GM23248 (cell line): ENCODE results near the gene LAMA3. TPM values are rescaled to one million over a fixed set of nuclear protein-coding genes. Genes with fewer than 3 reads are reported as not detected.

ENCODE experiments used
- DNase-seq: peaks from one replicate; pipeline ENCODE4 v3.0.0-alpha.2; 2015
- H2AFZ ChIP-seq: fragments of 200-600 bp; sonication (generic); 2 replicates; pipeline ENCODE4 v1.6.1; 2016; ENCODE audit warnings: antibody characterized with exemption
- H3F3A ChIP-seq: fragments of 200-600 bp; sonication (generic); 2 replicates; pipeline ENCODE4 v1.6.1; 2016; ENCODE audit warnings: mild to moderate bottlenecking, antibody characterized with exemption, mixed run types; ENCODE audit not compliant: insufficient read depth
- H3K27ac ChIP-seq: fragments of 200-600 bp; sonication (generic); 2 replicates; pipeline ENCODE4 v1.5.1; 2016; ENCODE audit warnings: mild to moderate bottlenecking
- H3K27me3 ChIP-seq: fragments of 200-600 bp; sonication (generic); replicated peaks from 2 replicates; pipeline ENCODE4 v1.6.1; 2016; ENCODE audit warnings: mild to moderate bottlenecking; ENCODE audit not compliant: insufficient read depth
- H3K36me3 ChIP-seq: fragments of 200-600 bp; sonication (generic); 2 replicates; pipeline ENCODE4 v1.6.1; 2016; ENCODE audit warnings: low read depth, mild to moderate bottlenecking
- H3K4me1 ChIP-seq: fragments of 200-600 bp; sonication (generic); 2 replicates; pipeline ENCODE4 v1.6.1; 2016; ENCODE audit warnings: mild to moderate bottlenecking; ENCODE audit not compliant: insufficient read depth
- H3K4me2 ChIP-seq: fragments of 200-600 bp; sonication (generic); one replicate; pipeline ENCODE4 v1.6.1; 2016; ENCODE audit warnings: mild to moderate bottlenecking; ENCODE audit not compliant: unreplicated experiment
- H3K4me3 ChIP-seq: fragments of 200-600 bp; sonication (generic); 2 replicates; pipeline ENCODE4 v1.5.1; 2016; ENCODE audit warnings: mild to moderate bottlenecking
- H3K79me2 ChIP-seq: fragments of 200-600 bp; sonication (generic); 2 replicates; pipeline ENCODE4 v1.6.1; 2016; ENCODE audit warnings: mild to moderate bottlenecking; ENCODE audit not compliant: insufficient read depth
- H3K9ac ChIP-seq: fragments of 200-600 bp; sonication (generic); 2 replicates; pipeline ENCODE4 v1.6.1; 2016; ENCODE audit warnings: mild to moderate bottlenecking
- H3K9me2 ChIP-seq: fragments of 200-600 bp; sonication (generic); 2 replicates; pipeline ENCODE4 v1.6.1; 2016; ENCODE audit warnings: mixed run types, mild to moderate bottlenecking, moderate library complexity; ENCODE audit not compliant: insufficient read depth
- H3K9me3 ChIP-seq: fragments of 200-600 bp; sonication (generic); one replicate; pipeline ENCODE4 v1.6.1; 2017; ENCODE audit warnings: low read depth
- H4K20me1 ChIP-seq: fragments of 200-600 bp; sonication (generic); 2 replicates; pipeline ENCODE4 v1.6.0; 2016; ENCODE audit not compliant: insufficient read depth
- EZH2 ChIP-seq: fragments of 200-600 bp; sonication (generic); IDR thresholded peaks from 2 replicates; pipeline ENCODE4 v1.6.1; 2018; ENCODE audit warnings: antibody characterized with exemption, mild to moderate bottlenecking; ENCODE audit not compliant: insufficient read depth, poor library complexity, severe bottlenecking
- EZH2phosphoT487 ChIP-seq: fragments of 200-600 bp; sonication (generic); IDR thresholded peaks from 2 replicates; pipeline ENCODE4 v1.6.1; 2018; ENCODE audit warnings: antibody characterized with exemption, moderate library complexity, mild to moderate bottlenecking, low read depth; ENCODE audit not compliant: insufficient read depth
- WGBS, 2 experiments: methylation state at CpG; one replicate each; pipeline ENCODE4 v1.1.6; 2015 to 2017; ENCODE audit warnings: low lambda C conversion rate in 2 of 2, low coverage in 1 of 2; ENCODE audit errors: missing lambda C conversion rate in 2 of 2; 5-methylcytosine and 5-hydroxymethylcytosine counted together
- in situ Hi-C: fragments of 300-500 bp; cut with MboI; formaldehyde crosslinking; loops from 2 replicates; pipeline ENCODE4 v1.15.0; 2020
- polyA plus RNA-seq: library from polyadenylated mRNA; unstranded; fragments of >200 nt; fragmentation: Nextera tagmentation; extraction: Ambion mirVana; gene quantifications from 2 replicates; pipeline ENCODE4 v1.2.1, GENCODE V29; 2016
- total RNA-seq: library from RNA; depleted of rRNA; stranded (reverse); fragments of >200 nt; shearing (Covaris generic); gene quantifications from 2 replicates; pipeline ENCODE4 v1.2.3, GENCODE V29; 2014

The LAMA3 gene
- total and polyA plus RNA-seq, 2 experiments from 2014 or later = 0.93 to 1.9 TPM

DNA sequence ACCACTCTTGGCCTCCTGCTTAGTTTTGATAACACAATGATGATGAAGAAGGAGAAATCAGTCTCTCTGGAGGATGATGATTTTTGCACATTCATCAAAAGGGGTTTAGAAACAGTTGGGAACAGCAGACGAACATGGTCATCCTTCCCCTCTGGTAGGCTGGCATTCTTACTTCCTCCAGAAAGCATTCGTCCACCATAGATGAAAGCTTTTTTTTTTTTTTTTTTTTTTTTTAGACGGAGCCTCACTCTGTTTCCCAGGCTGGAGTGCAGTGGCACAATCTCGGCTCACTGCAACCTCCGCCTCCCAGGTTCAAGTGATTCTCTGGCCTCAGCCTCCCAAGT, 281.8 kb downstream of the LAMA3 start:
- no peak for DNase-seq
- H3K4me1 ChIP-seq = no peaks in the 10 kb centered on the region
- H2AFZ ChIP-seq = no peak overlapping the region
- H4K20me1 ChIP-seq = no peaks in the 10 kb centered on the region
- peaks cover 4% of the 10 kb centered on the region for H3K27me3 ChIP-seq
- no peaks in the 10 kb centered on the region for H3K9me3 ChIP-seq
- no peaks in the 10 kb centered on the region for H3K36me3 ChIP-seq
- H3K4me3 ChIP-seq = no peak overlapping the region
- H3K9me2 ChIP-seq = no peaks in the 10 kb centered on the region
- H3F3A ChIP-seq = no peaks in the 10 kb centered on the region
- TF ChIP-seq EZH2 (no peak), EZH2phosphoT487 (no peak)
- no peaks in the 10 kb centered on the region for H3K79me2 ChIP-seq
- no peak overlapping the region for H3K4me2 ChIP-seq
- H3K9ac ChIP-seq = no peak overlapping the region
- WGBS, 2 experiments = 69 to 83% methylated on average over 4 to 5 of the region's 5 CpGs
- H3K27ac ChIP-seq = no peak overlapping the region
- in situ Hi-C loops = no loop called here

- Histone ChIP-seq H3K9me3 (no peaks in the 10 kb centered on the region), H3K27me3 (peaks cover 4% of the 10 kb centered on the region), H3F3A (no peaks in the 10 kb centered on the region), H3K9ac (no peak overlapping the region), H2AFZ (no peak overlapping the region), H3K27ac (no peak overlapping the region), H3K79me2 (no peaks in the 10 kb centered on the region), H4K20me1 (no peaks in the 10 kb centered on the region), H3K9me2 (no peaks in the 10 kb centered on the region), H3K4me1 (no peaks in the 10 kb centered on the region), H3K4me3 (no peak overlapping the region), H3K4me2 (no peak overlapping the region), H3K36me3 (no peaks in the 10 kb centered on the region)
- TF ChIP-seq EZH2 (no peak), EZH2phosphoT487 (no peak)
- WGBS, 2 experiments = 60 to 62% methylated on average over 5 of the region's 5 CpGs
- DNase-seq = no peak
- in situ Hi-C loops = no loop called here
These were observed 282.5 kb downstream of the LAMA3 start for GRCh38 chr18:23971666-23972230.

- no peaks in the 10 kb centered on the region for H3K9me2 ChIP-seq
- no peaks in the 10 kb centered on the region for H3K36me3 ChIP-seq
- WGBS, 2 experiments = 74 to 77% methylated on average over 6 of the region's 6 CpGs
- H3K4me2 ChIP-seq = no peak overlapping the region
- H4K20me1 ChIP-seq = no peaks in the 10 kb centered on the region
- H3K4me3 ChIP-seq = no peak overlapping the region
- no peak overlapping the region for H2AFZ ChIP-seq
- no peak for DNase-seq
- no peak overlapping the region for H3K9ac ChIP-seq
- no peaks in the 10 kb centered on the region for H3K9me3 ChIP-seq
- in situ Hi-C loops = no loop called here
- no peaks in the 10 kb centered on the region for H3K4me1 ChIP-seq
- H3F3A ChIP-seq = no peaks in the 10 kb centered on the region
- no peak overlapping the region for H3K27ac ChIP-seq
- H3K27me3 ChIP-seq = peaks cover 4% of the 10 kb centered on the region
- no peak for TF ChIP-seq EZH2phosphoT487
- no peaks in the 10 kb centered on the region for H3K79me2 ChIP-seq
These were observed 283.2 kb downstream of the LAMA3 start for GRCh38 chr18:23972453-23972852.

- Histone ChIP-seq H3K27ac (no peak overlapping the region), H3K79me2 (no peaks in the 10 kb centered on the region), H3K36me3 (no peaks in the 10 kb centered on the region), H3K9me3 (no peaks in the 10 kb centered on the region), H3K4me2 (no peak overlapping the region), H3K4me1 (no peaks in the 10 kb centered on the region), H3K27me3 (no peaks in the 10 kb centered on the region; the same call in none of the 2 replicates), H3K9me2 (no peaks in the 10 kb centered on the region), H3K9ac (no peak overlapping the region), H3K4me3 (no peak overlapping the region), H2AFZ (no peak overlapping the region), H4K20me1 (no peaks in the 10 kb centered on the region), H3F3A (no peaks in the 10 kb centered on the region)
- no peak for DNase-seq
- WGBS, 2 experiments = 76 to 77% methylated on average over 7 of the region's 7 CpGs
- in situ Hi-C loops = no loop called here
- TF ChIP-seq EZH2phosphoT487 = no peak
- no peak for TF ChIP-seq EZH2
These were observed 287.9 kb downstream of the LAMA3 start for GRCh38 chr18:23977103-23977502.
